Measurements from ENCODE around the gene TNNC1. TPM values are rescaled to one million over a fixed set of nuclear protein-coding genes. Genes with fewer than 3 reads are reported as not detected.

Gene TNNC1
- total and polyA plus RNA-seq, 2 of the 13 experiments (the other 11 are each of a cell fraction or from before 2014, with no cell fraction given) = 11.8 to 36.4 TPM

DNA sequence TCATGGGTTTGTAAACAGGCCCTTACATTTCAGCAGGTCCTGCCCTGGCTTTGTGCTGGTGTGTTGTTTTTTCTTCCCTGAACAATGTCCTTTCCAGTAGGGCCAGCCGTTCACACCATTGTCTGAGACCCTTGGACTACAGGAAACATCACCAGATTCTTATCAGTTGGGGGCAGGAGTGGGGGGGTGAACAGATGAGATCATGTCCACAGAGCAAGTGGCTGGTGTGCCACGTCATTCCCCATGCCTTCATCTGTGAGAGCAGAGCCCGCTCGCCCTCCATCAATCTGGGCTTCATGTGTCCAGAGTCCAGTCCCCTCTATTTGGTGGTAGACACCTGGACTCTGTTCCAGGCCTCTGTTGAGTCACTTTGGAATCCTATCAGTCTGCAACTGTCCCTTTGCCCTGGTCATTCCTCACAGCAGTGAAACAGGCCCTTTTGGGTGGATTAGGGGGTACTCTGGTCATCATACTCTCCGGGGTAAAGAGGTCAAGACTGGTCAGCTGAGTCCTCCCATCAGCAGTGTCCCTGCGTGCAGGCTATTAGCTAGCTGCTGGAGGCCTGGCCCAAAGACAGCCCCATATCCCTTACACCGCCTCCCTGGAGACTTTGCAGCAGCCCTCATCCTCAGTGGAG is 23.9 kb downstream of the TNNC1 start (continued):
- TF ChIP-seq ZNF775 (CRISPR knock-in tag; IDR thresholded peaks at IDR 0.05; ENCODE audit: borderline replicate concordance) (peak; percentile 38; the same call in 1 of the 2 replicates), POLR2A (IDR thresholded peaks at IDR 0.05; ENCODE audit: insufficient read depth in 1 of 2, low read depth in 2 of 2, low read length in 2 of 2) (peak in 1 of 2 experiments; percentile 41; a peak in 1 of 4 replicates), BORCS8-MEF2B (CRISPR knock-in tag; IDR thresholded peaks at IDR 0.05) (0 out of 2 replicates have a peak, but pooled peaks have one; percentile 24), ZNF264 (CRISPR knock-in tag; IDR thresholded peaks at IDR 0.05) (peak; percentile 62; the same call in 1 of the 2 replicates), ZSCAN21 (CRISPR knock-in tag; IDR thresholded peaks at IDR 0.05; ENCODE audit: borderline replicate concordance) (no peak), BCL3 (CRISPR knock-in tag; IDR thresholded peaks at IDR 0.05) (peak; percentile 45; the same call in 1 of the 2 replicates), GATAD2A (CRISPR knock-in tag; IDR thresholded peaks at IDR 0.05) (peak; percentile 88), NR2F2 (IDR thresholded peaks at IDR 0.05; ENCODE audit: borderline replicate concordance, low read depth) (peak; percentile 57; the same call in 1 of the 2 replicates), MEIS2 (CRISPR knock-in tag; IDR thresholded peaks at IDR 0.05) (0 out of 2 replicates have a peak, but pooled peaks have one; percentile 46), SP4 (CRISPR knock-in tag; IDR thresholded peaks at IDR 0.05) (peak; percentile 41), ZBTB7A (CRISPR knock-in tag; IDR thresholded peaks at IDR 0.05) (peak; percentile 84), RBM39 (IDR thresholded peaks at IDR 0.05; ENCODE audit: low read depth, low read length, poor library complexity, severe bottlenecking) (no peak), ERF (CRISPR knock-in tag; IDR thresholded peaks at IDR 0.05) (peak; percentile 88), ZSCAN20 (CRISPR knock-in tag; IDR thresholded peaks at IDR 0.05; ENCODE audit: borderline replicate concordance) (no peak), ZHX1 (CRISPR knock-in tag; IDR thresholded peaks at IDR 0.05; ENCODE audit: low read depth) (peak; percentile 83; the same call in 1 of the 2 replicates), ISX (CRISPR knock-in tag; conservative IDR thresholded peaks at IDR 0.05) (no peak), NFATC3 (CRISPR knock-in tag; IDR thresholded peaks at IDR 0.05) (0 out of 2 replicates have a peak, but pooled peaks have one; percentile 40), ZFY (CRISPR knock-in tag; IDR thresholded peaks at IDR 0.05) (peak; percentile 54), XBP1 (CRISPR knock-in tag; IDR thresholded peaks at IDR 0.05) (peak; percentile 97; the same call in 1 of the 2 replicates), GATA4 (IDR thresholded peaks at IDR 0.05; ENCODE audit: borderline replicate concordance, low read depth) (peak; percentile 93), NR2F6 (IDR thresholded peaks at IDR 0.05) (peak; percentile 74), NR2F6 (CRISPR knock-in tag; IDR thresholded peaks at IDR 0.05) (no peak; the same call in none of the 2 replicates), MYC (CRISPR knock-in tag; IDR thresholded peaks at IDR 0.05; ENCODE audit: borderline replicate concordance) (peak; percentile 77; the same call in 1 of the 2 replicates)
- TF ChIP-seq, protein P1, sequence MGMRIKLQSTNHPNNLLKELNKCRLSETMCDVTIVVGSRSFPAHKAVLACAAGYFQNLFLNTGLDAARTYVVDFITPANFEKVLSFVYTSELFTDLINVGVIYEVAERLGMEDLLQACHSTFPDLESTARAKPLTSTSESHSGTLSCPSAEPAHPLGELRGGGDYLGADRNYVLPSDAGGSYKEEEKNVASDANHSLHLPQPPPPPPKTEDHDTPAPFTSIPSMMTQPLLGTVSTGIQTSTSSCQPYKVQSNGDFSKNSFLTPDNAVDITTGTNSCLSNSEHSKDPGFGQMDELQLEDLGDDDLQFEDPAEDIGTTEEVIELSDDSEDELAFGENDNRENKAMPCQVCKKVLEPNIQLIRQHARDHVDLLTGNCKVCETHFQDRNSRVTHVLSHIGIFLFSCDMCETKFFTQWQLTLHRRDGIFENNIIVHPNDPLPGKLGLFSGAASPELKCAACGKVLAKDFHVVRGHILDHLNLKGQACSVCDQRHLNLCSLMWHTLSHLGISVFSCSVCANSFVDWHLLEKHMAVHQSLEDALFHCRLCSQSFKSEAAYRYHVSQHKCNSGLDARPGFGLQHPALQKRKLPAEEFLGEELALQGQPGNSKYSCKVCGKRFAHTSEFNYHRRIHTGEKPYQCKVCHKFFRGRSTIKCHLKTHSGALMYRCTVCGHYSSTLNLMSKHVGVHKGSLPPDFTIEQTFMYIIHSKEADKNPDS (CRISPR knock-in tag; IDR thresholded peaks at IDR 0.05) = peak; percentile 84; the same call in 1 of the 2 replicates

Data from HepG2 (cell line).